PC-9 (cell line): ENCODE data around the gene VRK1. TPM values are rescaled to one million over a fixed set of nuclear protein-coding genes. Genes with fewer than 3 reads are reported as not detected.

Experiments used
- BruUV-seq: library from RNA; stranded (reverse); fragments of 400-500 nt; replicated peaks from 2 replicates; lab custom pipeline; 2021; lab: Mats Ljungman, UMichigan
- CTCF ChIA-PET: fragments of 300-600 bp; sonication (Branson Sonifier 250); formaldehyde crosslinking; loops from one replicate; lab custom pipeline; 2022; ENCODE audit warnings: antibody characterized with exemption; lab: Charles Lee
- POLR2A ChIA-PET: fragments of 300-600 bp; sonication (Branson Sonifier 250); formaldehyde crosslinking; loops from one replicate; lab custom pipeline; 2022; ENCODE audit warnings: antibody characterized with exemption; ENCODE audit not compliant: unreplicated experiment; lab: Charles Lee
- DNase-seq, 2 experiments: peaks; one replicate each; pipeline versions ENCODE4 v3.0.0 to v3.0.0-alpha.2; 2015 to 2022; ENCODE audit warnings: mixed read lengths in 1 of 2
- H2AFZ ChIP-seq: fragments of 200-600 bp; sonication (generic); 2 replicates; pipeline ENCODE4 v1.8.1; 2017; ENCODE audit warnings: antibody characterized with exemption
- H3F3A ChIP-seq: fragments of 200-600 bp; sonication (generic); 2 replicates; pipeline ENCODE4 v1.8.1; 2017; ENCODE audit warnings: antibody characterized with exemption, mild to moderate bottlenecking, low read depth; ENCODE audit not compliant: insufficient read depth
- H3K27ac ChIP-seq: fragments of 200-600 bp; sonication (generic); 2 replicates; pipeline ENCODE4 v1.6.1; 2016; ENCODE audit warnings: mixed run types
- H3K27me3 ChIP-seq: fragments of 200-600 bp; sonication (generic); 2 replicates; pipeline ENCODE4 v1.6.1; 2016; ENCODE audit warnings: low read depth, mixed run types; ENCODE audit not compliant: insufficient read depth
- H3K36me3 ChIP-seq: fragments of 200-600 bp; sonication (generic); 2 replicates; pipeline ENCODE4 v1.6.1; 2016; ENCODE audit warnings: low read depth, mixed run types
- H3K4me1 ChIP-seq: fragments of 200-600 bp; sonication (generic); replicated peaks from 2 replicates; pipeline ENCODE4 v1.6.1; 2016; ENCODE audit warnings: mixed run types; ENCODE audit not compliant: insufficient read depth
- H3K4me2 ChIP-seq: fragments of 200-600 bp; sonication (generic); 2 replicates; pipeline ENCODE4 v1.6.1; 2017; ENCODE audit warnings: mixed run types
- H3K4me3 ChIP-seq: fragments of 200-600 bp; sonication (generic); 2 replicates; pipeline ENCODE4 v1.6.1; 2016; ENCODE audit warnings: mixed run types
- H3K79me2 ChIP-seq: fragments of 200-600 bp; sonication (generic); 2 replicates; pipeline ENCODE4 v1.6.1; 2017; ENCODE audit warnings: low read depth, mixed run types
- H3K9me2 ChIP-seq: fragments of 200-600 bp; sonication (generic); 2 replicates; pipeline ENCODE4 v1.8.1; 2017; ENCODE audit warnings: mild to moderate bottlenecking; ENCODE audit not compliant: insufficient read depth
- H3K9me3 ChIP-seq: fragments of 200-600 bp; sonication (generic); 2 replicates; pipeline ENCODE4 v1.8.1; 2016; ENCODE audit warnings: low read depth; ENCODE audit not compliant: insufficient read depth
- H4K20me1 ChIP-seq: fragments of 200-600 bp; sonication (generic); 2 replicates; pipeline ENCODE4 v1.8.1; 2017; ENCODE audit not compliant: insufficient read depth
- CTCF ChIP-seq: fragments of 200-600 bp; sonication (generic); conservative IDR thresholded peaks from 2 replicates; pipeline ENCODE4 v1.6.1; 2017; ENCODE audit warnings: mixed run types, antibody characterized with exemption, mild to moderate bottlenecking, moderate library complexity
- EZH2 ChIP-seq: fragments of 200-600 bp; sonication (generic); IDR thresholded peaks from 2 replicates; pipeline ENCODE4 v1.8.0; 2017; ENCODE audit warnings: antibody characterized with exemption, low read depth
- intact Hi-C: fragments of 100-400 bp; cut with micrococcal nuclease; formaldehyde crosslinking; loops from one replicate; pipeline ENCODE4 v1.10.0; 2022; ENCODE audit not compliant: unreplicated experiment
- total RNA-seq: library from RNA; stranded (reverse); gene quantifications from 2 replicates; pipeline ENCODE4 v1.2.3, GENCODE V29; 2021

VRK1 gene
- total RNA-seq, 1 experiment from 2014 or later, result 6.8 TPM

- H3K27ac ChIP-seq, result no peak overlapping the region
- no peaks in the 10 kb centered on the region for H3F3A ChIP-seq
- intact Hi-C loops, result no loop called here
- H3K4me2 ChIP-seq, result no peak overlapping the region
- H3K27me3 ChIP-seq, result no peaks in the 10 kb centered on the region
- no peak for TF ChIP-seq EZH2
- peaks cover 8% of the 10 kb centered on the region; the same call in 1 of the 2 replicates for H4K20me1 ChIP-seq
- no peaks in the 10 kb centered on the region for H3K9me3 ChIP-seq
- H3K4me3 ChIP-seq, result no peak overlapping the region
- ChIA-PET CTCF (no interaction called here), POLR2A (no interaction called here)
- BruUV-seq, result no TSS peak
- no peak overlapping the region for H2AFZ ChIP-seq
- H3K79me2 ChIP-seq, result peaks cover 80% of the 10 kb centered on the region
- H3K4me1 ChIP-seq, result peaks cover 12% of the 10 kb centered on the region; the same call in 1 of the 2 replicates
- no peak for DNase-seq
- no peaks in the 10 kb centered on the region for H3K9me2 ChIP-seq
- no peaks in the 10 kb centered on the region for H3K36me3 ChIP-seq
These were observed 5.8 kb downstream of the VRK1 start for GRCh38 chr14:96802963-96803362.

- CTCF ChIA-PET, result no interaction called here
- POLR2A ChIA-PET, result no interaction called here
- H4K20me1 ChIP-seq, result peaks cover 8% of the 10 kb centered on the region; the same call in 1 of the 2 replicates
- intact Hi-C loops, result no loop called here
- no peaks in the 10 kb centered on the region for H3F3A ChIP-seq
- no peak overlapping the region for H2AFZ ChIP-seq
- H3K27me3 ChIP-seq, result no peaks in the 10 kb centered on the region
- H3K9me2 ChIP-seq, result no peaks in the 10 kb centered on the region
- DNase-seq, result no peak
- TF ChIP-seq CTCF (no peak), EZH2 (no peak)
- H3K4me2 ChIP-seq, result no peak overlapping the region
- peaks cover 2% of the 10 kb centered on the region; the same call in 1 of the 2 replicates for H3K4me1 ChIP-seq
- H3K36me3 ChIP-seq, result no peaks in the 10 kb centered on the region
- BruUV-seq, result no TSS peak
- H3K79me2 ChIP-seq, result peaks cover 80% of the 10 kb centered on the region
- H3K9me3 ChIP-seq, result no peaks in the 10 kb centered on the region
- no peak overlapping the region for H3K27ac ChIP-seq
- no peak overlapping the region for H3K4me3 ChIP-seq
These were observed 6.8 kb downstream of the VRK1 start for GRCh38 chr14:96803958-96804357.

GRCh38 chr14:96804895-96805294 is 7.7 kb downstream of the VRK1 start:
- no peak for DNase-seq
- H3K4me1 ChIP-seq, result no peaks in the 10 kb centered on the region
- BruUV-seq, result no TSS peak
- H3K9me2 ChIP-seq, result no peaks in the 10 kb centered on the region
- H3F3A ChIP-seq, result no peaks in the 10 kb centered on the region
- no peak overlapping the region for H3K27ac ChIP-seq
- no peak overlapping the region for H2AFZ ChIP-seq
- ChIA-PET CTCF (no interaction called here), POLR2A (no interaction called here)
- no peaks in the 10 kb centered on the region for H3K9me3 ChIP-seq
- H3K4me2 ChIP-seq, result no peak overlapping the region
- H3K27me3 ChIP-seq, result no peaks in the 10 kb centered on the region
- no peaks in the 10 kb centered on the region for H3K36me3 ChIP-seq
- peaks cover 82% of the 10 kb centered on the region for H3K79me2 ChIP-seq
- intact Hi-C loops, result no loop called here
- H3K4me3 ChIP-seq, result no peak overlapping the region
- TF ChIP-seq EZH2, result no peak
- no peak for TF ChIP-seq CTCF
- peaks cover 8% of the 10 kb centered on the region; the same call in 1 of the 2 replicates for H4K20me1 ChIP-seq

- Histone ChIP-seq H3K27me3 (no peaks in the 10 kb centered on the region), H3K4me2 (no peak overlapping the region), H3K9me3 (no peaks in the 10 kb centered on the region), H3K9me2 (no peaks in the 10 kb centered on the region), H3K36me3 (no peaks in the 10 kb centered on the region), H3K4me1 (no peaks in the 10 kb centered on the region), H3K79me2 (peaks cover 82% of the 10 kb centered on the region), H3F3A (no peaks in the 10 kb centered on the region), H4K20me1 (peaks cover 8% of the 10 kb centered on the region; the same call in 1 of the 2 replicates), H2AFZ (no peak overlapping the region), H3K4me3 (no peak overlapping the region), H3K27ac (no peak overlapping the region)
- ChIA-PET CTCF (no interaction called here), POLR2A (interaction anchor here (0.6 kb wide), 1 partner anchor 622 kb away, joined by 5 read pairs; no protein-coding TSS in a partner anchor)
- no TSS peak for BruUV-seq
- TF ChIP-seq CTCF (no peak), EZH2 (no peak)
- intact Hi-C loops, result no loop called here
- DNase-seq, result no peak
These were observed 8.8 kb downstream of the VRK1 start for GRCh38 chr14:96805956-96806355.
